ENCODE data around the gene S100A3. TPM values are rescaled to one million over a fixed set of nuclear protein-coding genes. Genes with fewer than 3 reads are reported as not detected.

S100A3 gene, protein sequence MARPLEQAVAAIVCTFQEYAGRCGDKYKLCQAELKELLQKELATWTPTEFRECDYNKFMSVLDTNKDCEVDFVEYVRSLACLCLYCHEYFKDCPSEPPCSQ
- total RNA-seq = 1 to 10 TPM; 1.7 to 7.7 TPM
- under 1 TPM in 2 of 6 donors, not detected in 4; 0.20 to 0.58 TPM for polyA plus RNA-seq (ENCODE audit: insufficient read length in 6 of 6)
- long read RNA-seq, donor 1 = 0 reads
- long read RNA-seq, donor 2 = 0 reads
- long read RNA-seq, donor 3 = 0 reads
- long read RNA-seq, donor 4, partial matches to known transcripts = 0 of 2 reads
- long read RNA-seq, donor 4, other reads (novel, unspliced or antisense) = 1 of 2 reads
- long read RNA-seq, donor 5 = 0 reads
- long read RNA-seq, donor 6 = 0 reads
- long read RNA-seq, donor 7 = 0 reads
- long read RNA-seq, donor 8 = 0 reads
- long read RNA-seq, donor 9 = 0 reads
- long read RNA-seq, donor 10, transcript S100A3-202 (3 exons, 856 nt) = major isoform, 12 of 15 reads
- long read RNA-seq, donor 10, partial matches to known transcripts = 0 of 15 reads
- long read RNA-seq, donor 10, other reads (novel, unspliced or antisense) = 1 of 15 reads
- long read RNA-seq, donor 11 = 0 reads
- long read RNA-seq, donor 12 = 0 reads

- Histone ChIP-seq H3K4me1 (peaks cover 23 to 86% of the 10 kb centered on the region in 2 donors), H3K27me3 (no peaks in the 10 kb centered on the region), H3K9me3 (no peaks in the 10 kb centered on the region), H3K4me3 (no peak within 1 kb of the TSS), H3K36me3 (peaks cover 0 to 8% of the 10 kb centered on the region in 2 donors), H3K27ac (peak within 1 kb of the TSS; percentile 53 to 73)
- DNase-seq (peak in 1 of 4 donors; percentile 68), ATAC-seq (peak; percentile 29)
- no peak for TF ChIP-seq CTCF (IDR thresholded peaks at IDR 0.05)
- intact Hi-C loops (cut with DNase I) = no loop called here
These were observed at the start of gene S100A3 for GRCh38 chr1:153548722-153549688. Gene S100A3 (minus strand): TSS chr1:153549258. CDS start chr1:153548485, 773 bp downstream.

- ATAC-seq (peak; percentile 35), DNase-seq (peak in 1 of 4 donors; percentile 32)
These were observed 49.5 kb upstream of the S100A3 start for GRCh38 chr1:153598309-153599172.

GRCh38 chr1:153597206-153597605 is 48.1 kb upstream of the S100A3 start:
- Histone ChIP-seq H3K27ac (no peak overlapping the region), H3K4me1 (peaks cover 0 to 17% of the 10 kb centered on the region in 2 donors), H3K27me3 (no peaks in the 10 kb centered on the region), H3K36me3 (no peaks in the 10 kb centered on the region), H3K4me3 (no peak overlapping the region), H3K9me3 (no peaks in the 10 kb centered on the region)
- DNase-seq (no peak), ATAC-seq (no peak)
- intact Hi-C loops (cut with DNase I) = no loop called here
- TF ChIP-seq CTCF (IDR thresholded peaks at IDR 0.05) = no peak

More at GRCh38 chr1:153598309-153599172, 49.5 kb upstream of the S100A3 start:
- Histone ChIP-seq H3K36me3 (no peaks in the 10 kb centered on the region), H3K9me3 (no peaks in the 10 kb centered on the region), H3K27me3 (no peaks in the 10 kb centered on the region), H3K4me1 (peaks cover 0 to 17% of the 10 kb centered on the region in 2 donors), H3K4me3 (no peak overlapping the region), H3K27ac (no peak overlapping the region)
- intact Hi-C loops (cut with DNase I) = no loop called here
- no peak for TF ChIP-seq CTCF (IDR thresholded peaks at IDR 0.05)

- H3K4me3 ChIP-seq = no peak overlapping the region
- DNase-seq = no peak
- H3K27me3 ChIP-seq = no peaks in the 10 kb centered on the region
- no peak for TF ChIP-seq CTCF (IDR thresholded peaks at IDR 0.05)
- no peaks in the 10 kb centered on the region for H3K9me3 ChIP-seq
- ATAC-seq = no peak
- no peaks in the 10 kb centered on the region for H3K4me1 ChIP-seq
- H3K27ac ChIP-seq = no peak overlapping the region
- no peaks in the 10 kb centered on the region for H3K36me3 ChIP-seq
- intact Hi-C loops (cut with DNase I) = no loop called here
These were observed 43.7 kb upstream of the S100A3 start for GRCh38 chr1:153592748-153593147.
